ENCODE results near the gene PTPN14.

- no peak for TF ChIP-seq CTCF (conservative IDR thresholded peaks at IDR 0.05)
- no peak for TF ChIP-seq ZFX (IDR thresholded peaks at IDR 0.05)
Measured at GRCh38 chr1:214393086-214393485, 158.3 kb downstream of the PTPN14 start.

Data from C4-2B (cell line).